Upper lobe of right lung (tissue), 1 donor: Measurements from ENCODE around the gene ATP6AP1. TPM values are rescaled to one million over a fixed set of nuclear protein-coding genes. Genes with fewer than 3 reads are reported as not detected.
A peak's percentile ranks its signal among the peaks of the same experiment; 100 is the strongest.

Source experiments
- ATAC-seq: fragments of 200-7000 bp; cut with Tn5 transposase; one replicate; pipeline ENCODE4 v1.9.1; 2020; ENCODE audit warnings: mild to moderate bottlenecking, moderate library complexity
- DNase-seq: peaks from one replicate; pipeline ENCODE4 v3.0.0-alpha.2; 2020
- H3K27ac ChIP-seq: fragments of 200-600 bp; one replicate; pipeline ENCODE4 v1.8.0; 2022
- H3K27me3 ChIP-seq: fragments of 200-600 bp; one replicate; pipeline ENCODE4 v1.8.0; 2022; ENCODE audit warnings: mild to moderate bottlenecking
- H3K36me3 ChIP-seq: fragments of 200-600 bp; one replicate; pipeline ENCODE4 v1.8.0; 2022
- H3K4me1 ChIP-seq: fragments of 200-600 bp; one replicate; pipeline ENCODE4 v1.8.0; 2022
- H3K4me3 ChIP-seq: fragments of 200-600 bp; one replicate; pipeline ENCODE4 v1.8.0; 2022; ENCODE audit warnings: mild to moderate bottlenecking
- H3K9me3 ChIP-seq: fragments of 200-600 bp; one replicate; pipeline ENCODE4 v1.8.0; 2022
- CTCF ChIP-seq: fragments of 200-600 bp; IDR thresholded peaks from one replicate; pipeline ENCODE4 v1.8.0; 2022; ENCODE audit warnings: antibody characterized with exemption
- intact Hi-C: fragments of 100-400 bp; cut with DNase I; formaldehyde crosslinking; loops from one replicate; pipeline ENCODE4 v1.11.0; 2022
- total RNA-seq: library from RNA; stranded (reverse); fragmentation: NEBNext Ultra II Directional; extraction: Animal tissue kit (Norgen Biotek cat#: 25700); gene quantifications from one replicate; pipeline ENCODE4 v1.2.1, GENCODE V29; 2021
- donor health status: DM: no; HTN: yes; CAD: no; lungs with severe emphysema.

Gene ATP6AP1
- total RNA-seq, 1 donor from 2014 or later: 193 TPM

DNA sequence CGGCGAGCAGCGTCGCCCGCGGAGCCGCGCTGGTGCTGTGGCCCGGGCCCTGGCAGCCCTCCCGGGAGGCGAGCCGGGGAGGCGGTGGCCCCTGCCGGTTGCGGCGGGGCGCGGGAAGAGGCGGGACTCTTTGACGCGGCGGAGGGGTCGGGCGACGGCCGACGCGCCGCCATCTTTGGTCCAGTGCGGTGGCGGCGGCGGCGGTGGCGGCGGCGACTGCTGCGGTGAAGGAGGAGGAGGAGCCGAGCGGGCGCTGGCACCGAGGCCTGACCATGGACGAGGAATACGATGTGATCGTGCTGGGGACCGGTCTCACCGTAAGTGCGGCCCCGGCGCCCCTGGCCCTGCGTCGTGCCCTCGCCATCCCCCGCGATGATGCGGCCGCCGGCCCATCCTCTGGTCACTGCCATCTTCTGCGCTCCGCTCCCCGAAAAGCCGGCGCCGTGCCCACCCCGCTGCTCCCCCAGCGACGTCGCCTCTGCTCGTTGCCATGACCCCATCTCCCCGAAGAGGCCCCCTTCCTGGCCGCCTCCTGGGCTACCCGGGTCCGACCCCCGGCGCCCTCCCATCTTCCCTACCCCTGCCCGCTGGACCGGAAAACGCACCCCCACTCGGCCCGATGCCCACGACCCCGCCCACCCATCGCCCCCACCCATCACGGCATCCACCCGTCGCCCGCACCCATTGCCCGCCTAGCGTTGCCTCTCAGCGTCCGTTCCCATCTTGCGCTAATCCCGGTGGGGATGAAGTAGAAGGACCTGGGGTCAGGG lies 8.7 kb downstream of the ATP6AP1 start, which contains the start of gene GDI1:
TSS of gene GDI1 (plus strand) at position 172 of the 770 bp plus-strand sequence. CDS start at position 273, 101 bp downstream.
- ATAC-seq (peak; percentile 85), DNase-seq (peak; percentile 82)
- peak within 1 kb of the TSS; percentile 74 for H3K27ac ChIP-seq
- no peaks in the 10 kb centered on the region for H3K9me3 ChIP-seq
- H3K27me3 ChIP-seq: no peaks in the 10 kb centered on the region
- no peaks in the 10 kb centered on the region for H3K4me1 ChIP-seq
- H3K4me3 ChIP-seq: peak within 1 kb of the TSS; percentile 75
- peaks cover 25% of the 10 kb centered on the region for H3K36me3 ChIP-seq
- no peak for TF ChIP-seq CTCF
- intact Hi-C loops: no loop called here

DNA sequence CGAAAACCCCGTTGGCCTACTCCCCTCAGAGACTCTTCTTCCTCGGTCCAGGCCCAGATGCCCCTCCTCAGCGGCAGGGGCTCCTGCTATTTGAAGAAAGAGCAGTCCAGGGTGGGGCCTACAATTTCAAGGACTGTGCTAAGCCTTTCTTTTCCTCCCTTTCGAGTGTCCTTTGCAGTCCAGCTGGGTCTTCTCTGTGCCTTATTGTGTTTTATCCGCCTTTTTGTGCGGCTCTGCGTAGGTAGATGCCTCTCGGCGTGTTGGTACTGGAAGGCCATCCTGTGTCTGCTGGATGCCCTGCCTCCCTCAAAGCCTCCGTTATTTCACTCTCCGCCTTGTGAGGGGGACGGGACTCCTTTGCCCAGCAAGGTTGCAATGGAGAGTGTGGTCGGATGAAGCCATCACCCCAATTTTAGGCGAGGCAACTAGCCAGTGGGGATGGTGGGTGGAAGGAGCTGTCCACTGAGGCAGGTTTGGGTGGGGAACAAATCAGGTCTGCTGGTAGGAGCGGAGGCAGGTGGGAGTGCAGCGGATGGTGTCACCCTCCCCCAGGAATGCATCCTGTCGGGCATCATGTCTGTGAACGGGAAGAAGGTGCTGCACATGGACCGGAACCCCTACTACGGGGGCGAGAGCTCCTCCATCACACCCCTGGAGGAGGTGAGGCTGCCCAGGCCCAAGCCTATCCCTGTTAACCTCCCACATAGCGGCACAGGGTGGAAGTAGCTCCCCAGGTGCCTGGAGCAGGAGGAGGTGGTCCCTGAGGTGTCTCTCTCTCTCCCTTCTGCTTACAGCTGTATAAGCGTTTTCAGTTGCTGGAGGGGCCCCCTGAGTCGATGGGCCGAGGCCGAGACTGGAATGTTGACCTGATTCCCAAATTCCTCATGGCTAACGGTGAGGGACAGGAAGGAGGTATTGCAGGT lies 9.8 kb downstream of the ATP6AP1 start:
- Histone ChIP-seq H3K4me3 (peak overlapping the region; percentile 75), H3K4me1 (no peaks in the 10 kb centered on the region), H3K27me3 (no peaks in the 10 kb centered on the region), H3K36me3 (peaks cover 26% of the 10 kb centered on the region), H3K9me3 (no peaks in the 10 kb centered on the region), H3K27ac (no peak overlapping the region)
- TF ChIP-seq CTCF: no peak
- ATAC-seq: no peak
- intact Hi-C loops: no loop called here
- no peak for DNase-seq

DNA sequence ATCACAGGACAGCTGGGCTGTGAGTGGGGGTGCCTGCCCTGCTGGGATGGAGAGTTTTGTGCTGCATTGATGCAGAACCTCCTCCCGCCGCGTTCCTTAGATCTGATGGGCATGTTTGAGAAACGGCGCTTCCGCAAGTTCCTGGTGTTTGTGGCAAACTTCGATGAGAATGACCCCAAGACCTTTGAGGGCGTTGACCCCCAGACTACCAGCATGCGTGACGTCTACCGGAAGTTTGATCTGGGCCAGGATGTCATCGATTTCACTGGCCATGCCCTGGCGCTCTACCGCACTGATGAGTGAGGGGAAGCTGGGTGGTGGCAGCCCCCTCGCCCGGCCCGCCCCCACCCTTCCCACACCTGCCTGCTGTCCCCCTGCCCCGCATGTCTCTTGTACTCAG lies 11.4 kb downstream of the ATP6AP1 start:
- intact Hi-C loops: no loop called here
- Histone ChIP-seq H3K4me3 (no peak overlapping the region), H3K27ac (no peak overlapping the region), H3K4me1 (peaks cover 4% of the 10 kb centered on the region), H3K27me3 (no peaks in the 10 kb centered on the region), H3K9me3 (no peaks in the 10 kb centered on the region), H3K36me3 (peaks cover 20% of the 10 kb centered on the region)
- TF ChIP-seq CTCF: no peak
- ATAC-seq (no peak), DNase-seq (no peak)

DNA sequence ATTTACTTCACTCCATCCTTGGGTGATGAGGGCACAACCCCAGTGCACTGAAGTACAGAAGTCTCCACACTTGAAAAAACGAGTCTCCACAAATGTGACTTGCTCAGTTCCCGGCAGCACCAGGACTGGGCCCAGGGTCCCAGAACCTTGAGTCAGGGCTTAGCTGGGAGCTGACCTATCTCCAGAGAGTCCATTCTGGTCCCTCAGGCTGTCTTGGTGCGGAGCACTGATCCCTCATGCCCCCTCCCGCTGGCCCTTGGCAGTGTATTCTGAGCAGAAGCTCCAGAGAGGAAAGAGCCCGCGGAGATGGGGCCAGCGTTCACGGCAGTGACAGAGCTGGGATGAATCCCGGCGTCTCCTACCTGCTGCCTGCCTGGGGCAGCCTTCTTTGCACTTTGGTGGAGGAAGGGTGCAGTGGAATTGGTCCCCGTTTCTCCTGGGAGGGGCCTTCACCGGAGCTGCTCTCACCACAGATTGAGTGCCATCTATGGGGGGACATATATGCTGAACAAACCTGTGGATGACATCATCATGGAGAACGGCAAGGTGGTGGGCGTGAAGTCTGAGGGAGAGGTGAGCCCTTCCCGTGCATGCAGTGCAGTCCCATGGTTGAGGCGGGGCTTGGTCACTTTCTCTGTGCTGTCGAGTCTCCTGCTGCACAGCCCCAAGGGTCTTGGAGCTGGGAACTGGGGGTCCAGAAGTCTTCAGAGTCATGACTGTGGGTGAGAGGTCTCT lies 12.3 kb downstream of the ATP6AP1 start:
- TF ChIP-seq CTCF: no peak
- ATAC-seq: no peak
- no peak overlapping the region for H3K27ac ChIP-seq
- DNase-seq: no peak
- peaks cover 19% of the 10 kb centered on the region for H3K36me3 ChIP-seq
- H3K9me3 ChIP-seq: no peaks in the 10 kb centered on the region
- H3K27me3 ChIP-seq: no peaks in the 10 kb centered on the region
- intact Hi-C loops: no loop called here
- H3K4me1 ChIP-seq: peaks cover 12% of the 10 kb centered on the region
- H3K4me3 ChIP-seq: no peak overlapping the region

- H3K27ac ChIP-seq: no peak overlapping the region
- intact Hi-C loops: no loop called here
- H3K36me3 ChIP-seq: peaks cover 16% of the 10 kb centered on the region
- H3K4me1 ChIP-seq: peaks cover 12% of the 10 kb centered on the region
- no peak for TF ChIP-seq CTCF
- no peaks in the 10 kb centered on the region for H3K27me3 ChIP-seq
- H3K9me3 ChIP-seq: no peaks in the 10 kb centered on the region
- no peak for DNase-seq
- no peak overlapping the region for H3K4me3 ChIP-seq
- ATAC-seq: no peak
Measured at GRCh38 chrX:154441564-154441963, 13.1 kb downstream of the ATP6AP1 start.
